Tibial artery (tissue), 4 donors: ENCODE results near the gene PCBP3.

Source experiments
- DNase-seq, 2 donors: peaks; one replicate each; pipeline ENCODE4 v3.0.0-alpha.2; 2019
- H3K27ac ChIP-seq, 2 donors: fragments of 200-600 bp; sonication (generic) in 1 of 2; 1 replicate in 1 of 2; 2 replicates in 1 of 2; pipeline ENCODE4 v1.5.1; 2018 to 2019; ENCODE audit warnings: mild to moderate bottlenecking in 1 of 2
- H3K27me3 ChIP-seq, 2 donors: fragments of 200-600 bp; sonication (generic) in 1 of 2; one replicate each; pipeline versions ENCODE4 v1.5.1 to v1.6.0; 2016 to 2019
- H3K36me3 ChIP-seq, 3 donors: fragments of 200-600 bp; sonication (generic) in 2 of 3; one replicate each; pipeline ENCODE4 v1.5.1; 2016 to 2019; ENCODE audit warnings: mild to moderate bottlenecking in 2 of 3
- H3K4me1 ChIP-seq, 4 donors: fragments of 200-600 bp; sonication (generic) in 2 of 4; 1 replicate in 3 of 4; 2 replicates in 1 of 4; pipeline ENCODE4 v1.5.1; 2016 to 2019
- H3K4me3 ChIP-seq, 2 donors: fragments of 200-600 bp; sonication (generic) in 1 of 2; 1 replicate in 1 of 2; 2 replicates in 1 of 2; pipeline ENCODE4 v1.5.1; 2018 to 2019; ENCODE audit warnings: mild to moderate bottlenecking in 2 of 2
- H3K9me3 ChIP-seq, 3 donors: fragments of 200-600 bp; sonication (generic) in 1 of 3; one replicate each; pipeline ENCODE4 v1.5.1; 2016 to 2019
- CTCF ChIP-seq, 2 experiments: fragments of 200-600 bp in 1 of 2; fragments of 450-650 bp in 1 of 2; IDR thresholded peaks; one replicate each; pipeline ENCODE4 v1.5.1; 2017 to 2019; ENCODE audit warnings: antibody characterized with exemption in 2 of 2, mild to moderate bottlenecking in 1 of 2, moderate library complexity in 1 of 2
- intact Hi-C: fragments of 100-400 bp; cut with DNase I; formaldehyde crosslinking; loops from one replicate; pipeline ENCODE4 v1.15.0; 2023; ENCODE audit warnings: low total_unique reads

The PCBP3 gene

DNA sequence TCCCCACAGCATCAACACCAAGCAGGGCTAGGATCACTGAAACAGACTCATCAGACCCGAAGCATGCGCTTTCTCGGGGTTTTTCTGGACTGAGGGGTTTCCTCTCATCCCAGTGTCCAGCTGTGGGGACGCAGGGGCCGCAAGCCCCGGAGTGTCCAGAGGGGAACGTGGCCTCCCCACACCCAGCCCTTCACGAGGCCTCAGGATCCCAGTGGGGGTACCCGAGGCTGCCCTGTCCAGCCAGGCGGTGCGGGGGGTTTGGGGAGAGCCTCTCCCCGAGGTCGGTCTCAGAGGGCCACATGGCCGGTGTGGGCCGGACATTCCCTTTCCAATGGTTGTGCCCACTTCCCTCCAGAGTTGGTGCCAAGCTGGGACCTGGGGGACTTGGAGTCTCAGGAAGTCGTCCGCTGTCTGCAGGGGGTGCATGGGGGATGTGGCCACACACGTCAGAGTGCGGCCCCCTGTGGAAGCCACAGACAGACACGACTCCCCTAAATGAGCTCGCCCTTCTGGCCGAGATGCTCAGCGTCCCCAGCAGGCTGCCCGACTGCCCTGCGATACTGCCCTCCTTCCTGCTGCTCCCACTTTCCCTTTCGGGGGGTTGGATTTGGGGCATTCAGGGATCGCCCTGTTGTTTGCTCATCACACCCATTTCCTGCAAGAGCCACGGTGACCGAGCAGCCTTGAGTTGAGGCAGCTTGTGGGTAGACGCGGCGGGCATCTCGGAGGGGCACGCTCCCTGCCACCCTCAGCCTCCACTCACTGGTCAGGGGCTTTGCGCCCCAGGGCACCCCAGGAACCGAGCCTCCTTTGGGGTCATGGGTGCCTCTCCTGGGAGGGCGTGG is 342.2 kb downstream of the PCBP3 start:
- Histone ChIP-seq H3K27me3 (no peaks in the 10 kb centered on the region), H3K36me3 (peaks cover 61 to 67% (median 61%) of the 10 kb centered on the region in 3 donors), H3K9me3 (no peaks in the 10 kb centered on the region), H3K27ac (peak overlapping the region; percentile 85 to 94), H3K4me3 (no peak overlapping the region), H3K4me1 (peaks cover 0 to 39% (median 25%) of the 10 kb centered on the region in 4 donors)
- intact Hi-C loops, result no loop called here
- TF ChIP-seq CTCF (IDR thresholded peaks at IDR 0.05), result no peak
- peak; percentile 20 to 67 for DNase-seq

DNA sequence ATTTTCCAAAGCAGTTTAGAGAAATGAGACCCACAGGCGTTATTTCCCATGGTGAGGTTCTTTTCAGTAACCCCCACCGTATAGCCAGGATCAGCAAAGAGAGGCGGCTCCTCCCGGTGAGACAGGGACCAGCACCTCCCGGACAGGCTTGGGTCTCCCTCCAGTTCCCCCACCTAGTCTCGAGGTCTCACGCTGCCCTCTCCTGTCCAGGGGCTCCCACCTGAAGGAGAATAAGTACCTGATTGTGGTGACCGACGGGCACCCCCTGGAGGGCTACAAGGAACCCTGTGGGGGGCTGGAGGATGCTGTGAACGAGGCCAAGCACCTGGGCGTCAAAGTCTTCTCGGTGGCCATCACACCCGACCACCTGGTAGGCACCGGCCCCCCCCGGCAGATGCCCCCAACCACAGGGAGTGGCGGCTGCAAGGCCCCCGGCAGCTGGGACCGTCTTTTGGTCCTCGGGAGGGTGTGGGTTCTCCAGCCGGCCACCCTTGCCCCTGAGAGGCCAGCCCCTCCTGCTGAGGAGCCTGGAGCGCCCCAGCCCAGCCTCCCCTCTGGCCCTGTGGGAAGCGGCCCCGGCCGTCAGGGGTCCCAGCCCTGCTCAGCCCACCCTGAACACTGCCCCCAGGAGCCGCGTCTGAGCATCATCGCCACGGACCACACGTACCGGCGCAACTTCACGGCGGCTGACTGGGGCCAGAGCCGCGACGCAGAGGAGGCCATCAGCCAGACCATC is 343.0 kb downstream of the PCBP3 start:
- peaks cover 69 to 75% (median 69%) of the 10 kb centered on the region in 3 donors for H3K36me3 ChIP-seq

GRCh38 chr21:45987121-45987711 is 343.7 kb downstream of the PCBP3 start:
- H3K4me1 ChIP-seq, result peaks cover 0 to 35% (median 22%) of the 10 kb centered on the region in 4 donors
- H3K36me3 ChIP-seq, result peaks cover 75 to 83% (median 77%) of the 10 kb centered on the region in 3 donors
- peak in 1 of 2 donors; percentile 17 for DNase-seq
- no peaks in the 10 kb centered on the region for H3K9me3 ChIP-seq
- intact Hi-C loops, result no loop called here
- no peaks in the 10 kb centered on the region for H3K27me3 ChIP-seq
- H3K4me3 ChIP-seq, result no peak overlapping the region
- H3K27ac ChIP-seq, result peak overlapping the region; percentile 85 to 94
- no peak for TF ChIP-seq CTCF (IDR thresholded peaks at IDR 0.05)

More for the DNA sequence above, 343.0 kb downstream of the PCBP3 start:
- intact Hi-C loops, result no loop called here
- DNase-seq, result peak; percentile 19 to 66
- no peaks in the 10 kb centered on the region for H3K27me3 ChIP-seq
- no peak overlapping the region for H3K4me3 ChIP-seq
- H3K4me1 ChIP-seq, result peaks cover 0 to 34% (median 23%) of the 10 kb centered on the region in 4 donors
- H3K9me3 ChIP-seq, result no peaks in the 10 kb centered on the region
- no peak for TF ChIP-seq CTCF (IDR thresholded peaks at IDR 0.05)
- peak overlapping the region; percentile 85 to 94 for H3K27ac ChIP-seq

DNA sequence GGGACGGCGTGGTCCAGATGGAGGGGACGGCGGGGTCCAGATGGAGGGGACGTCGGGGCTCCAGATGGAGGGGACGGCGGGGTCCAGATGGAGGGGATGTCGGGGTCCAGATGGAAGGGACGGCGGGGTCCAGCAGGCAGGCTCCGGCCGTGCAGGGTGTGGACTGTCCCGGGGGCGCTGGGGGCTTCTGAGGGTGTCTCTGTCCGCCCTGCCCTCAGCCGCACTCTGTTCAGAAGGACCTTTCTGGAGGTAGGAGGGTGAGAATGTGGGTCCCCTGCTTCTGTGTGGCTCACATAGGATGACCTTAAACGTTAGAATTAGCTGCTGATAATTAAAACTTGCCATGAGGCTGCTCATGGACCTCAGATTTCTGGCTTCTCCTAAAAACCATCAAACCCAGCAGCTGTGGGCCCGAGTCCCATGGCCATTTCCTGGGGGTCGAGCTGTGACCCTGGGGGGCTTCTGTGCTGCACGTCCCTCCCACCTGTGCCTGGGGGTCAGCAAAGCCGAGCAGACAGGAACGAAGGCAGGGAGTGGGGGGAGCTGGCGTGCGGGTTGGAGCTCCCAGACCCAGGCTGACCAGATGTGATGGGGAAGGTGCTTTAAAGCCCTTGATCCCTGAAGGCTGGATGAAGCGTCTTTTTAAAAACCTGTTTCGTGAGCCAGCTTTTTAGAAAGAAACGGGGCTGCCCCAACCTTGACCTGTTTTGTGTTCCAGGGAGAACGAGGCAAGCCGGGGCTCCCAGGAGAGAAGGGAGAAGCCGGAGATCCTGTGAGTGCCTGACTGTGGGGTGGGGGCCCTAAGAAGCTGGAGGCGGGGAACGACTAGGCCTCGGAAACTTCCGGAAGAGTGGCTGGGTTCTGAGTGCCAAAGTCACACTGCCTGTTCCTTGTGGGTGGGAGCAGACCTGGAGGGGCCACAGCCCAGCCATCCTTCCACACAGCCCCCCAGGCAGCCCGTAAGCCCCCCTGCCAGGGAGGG is 345.1 kb downstream of the PCBP3 start:
- no peaks in the 10 kb centered on the region for H3K9me3 ChIP-seq
- intact Hi-C loops, result no loop called here
- peak overlapping the region; percentile 38 to 40 for H3K27ac ChIP-seq
- H3K4me3 ChIP-seq, result no peak overlapping the region
- H3K36me3 ChIP-seq, result peaks cover 82 to 96% (median 90%) of the 10 kb centered on the region in 3 donors
- no peaks in the 10 kb centered on the region for H3K27me3 ChIP-seq
- no peak for TF ChIP-seq CTCF (IDR thresholded peaks at IDR 0.05)
- DNase-seq, result peak in 1 of 2 donors; percentile 17
- peaks cover 0 to 45% (median 22%) of the 10 kb centered on the region in 4 donors for H3K4me1 ChIP-seq
